ENCODE data around the gene AR.
"Not testable (repeated sequence)": the region's sequence is repeated elsewhere in the genome, so short reads cannot be mapped to it uniquely, and the experiment has no call there.

AR gene

GRCh38 chrX:67651437-67652142 is 107.8 kb downstream of the AR start:
- DNase-seq, result no peak

DNA sequence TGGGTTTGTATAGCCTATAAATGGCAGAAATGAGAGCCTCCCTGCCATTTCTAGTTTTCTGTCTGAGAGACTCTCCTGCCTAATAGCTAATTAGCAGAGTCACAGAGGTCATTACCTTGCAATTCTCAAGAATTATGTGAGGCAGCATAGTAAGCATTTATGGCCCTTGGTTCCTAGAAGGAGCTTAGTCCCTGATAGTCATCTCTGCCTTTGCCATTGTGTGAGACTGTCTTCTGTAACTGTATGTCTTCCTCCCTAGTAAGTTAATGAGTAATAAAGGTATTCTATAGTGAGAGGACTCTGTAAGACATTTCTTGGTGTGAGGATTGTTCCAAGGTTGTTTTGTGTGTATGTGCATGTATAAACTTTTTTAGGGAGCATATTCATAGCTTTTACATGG is 108.7 kb downstream of the AR start:
- DNase-seq, result no peak

DNA sequence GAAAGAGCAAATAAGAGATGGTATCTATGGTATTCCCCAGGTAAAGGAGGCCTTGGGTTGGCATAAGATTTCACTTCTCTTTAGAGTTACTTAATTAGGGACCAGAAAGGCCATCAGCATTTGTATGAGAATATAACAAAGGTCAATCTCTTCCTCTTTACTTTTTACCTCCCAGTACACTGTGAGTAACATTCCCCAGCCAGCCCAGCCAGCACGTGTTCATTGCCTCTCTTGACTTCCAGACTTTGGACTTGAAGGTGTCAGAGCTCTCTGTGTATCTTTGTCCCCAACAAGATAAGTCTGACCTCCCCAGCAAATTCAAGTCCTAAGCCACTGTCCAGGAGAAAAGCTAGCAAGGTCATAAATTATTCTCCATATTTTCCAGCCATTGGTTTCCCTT is 110.5 kb downstream of the AR start:
- DNase-seq, result no peak

GRCh38 chrX:67665583-67665982 is 121.8 kb downstream of the AR start:
- DNase-seq, result no peak

DNA sequence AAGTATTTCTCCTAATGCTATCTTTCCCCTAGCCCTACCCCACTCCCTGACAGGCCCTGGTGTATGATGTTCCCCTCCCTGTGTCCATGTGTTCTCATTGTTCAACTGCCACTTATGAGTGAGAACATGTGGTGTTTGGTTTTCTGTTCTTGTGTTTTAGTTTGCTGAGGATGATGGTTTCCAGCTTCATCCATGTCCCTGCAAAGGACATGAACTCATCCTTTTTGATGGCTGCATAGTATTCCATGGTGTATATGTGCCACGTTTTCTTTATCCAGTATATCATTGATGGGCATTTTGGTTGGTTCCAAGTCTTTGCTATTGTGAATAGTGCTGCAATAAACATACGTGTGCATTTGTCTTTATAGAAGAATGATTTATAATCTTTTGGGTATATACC is 126.9 kb downstream of the AR start:
- DNase-seq, result not testable (repeated sequence)

GRCh38 chrX:67673741-67674274 is 130.0 kb downstream of the AR start:
- DNase-seq, result no peak

- DNase-seq, result no peak
These were observed 130.9 kb downstream of the AR start for GRCh38 chrX:67674741-67675140.

GRCh38 chrX:67684136-67684535 is 140.3 kb downstream of the AR start:
- no peak for DNase-seq

DNA sequence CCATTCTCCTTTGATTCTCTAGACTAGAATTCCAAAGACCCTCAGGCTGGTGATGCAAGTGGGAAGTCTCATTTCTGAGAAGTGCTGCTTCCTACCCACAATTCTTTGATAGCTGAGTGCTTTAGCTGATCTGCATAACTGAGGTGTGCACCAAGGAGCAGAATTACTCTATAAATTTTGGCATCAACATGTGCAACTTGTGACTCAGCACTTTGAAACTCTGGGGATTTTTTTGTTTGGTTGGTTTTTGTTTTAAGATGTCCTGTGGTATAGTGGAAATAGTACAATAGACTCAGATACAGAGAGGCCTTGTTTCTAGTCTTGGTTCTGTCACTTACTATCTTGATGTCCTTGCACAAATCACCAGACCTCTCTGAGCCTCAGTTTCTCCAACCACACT is 148.4 kb downstream of the AR start:
- DNase-seq, result no peak

DNA sequence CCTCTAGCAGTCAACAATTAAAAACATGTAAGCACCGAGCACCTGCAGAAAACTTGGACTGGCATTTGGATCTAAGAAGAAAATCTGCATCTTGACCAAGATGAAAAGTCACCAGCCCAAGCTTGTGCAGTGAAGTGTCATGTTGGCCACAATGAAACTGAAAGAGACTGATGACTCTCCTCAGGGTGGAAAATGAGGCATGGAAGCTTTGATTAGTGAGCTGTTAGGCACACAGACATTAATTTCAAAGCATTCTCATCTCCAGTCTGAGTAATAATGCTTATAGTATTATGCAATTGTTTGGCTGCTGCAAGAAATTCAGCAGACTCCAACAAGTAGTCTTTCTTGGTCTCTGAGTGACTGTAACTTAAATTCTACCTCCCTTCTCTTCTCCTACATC is 150.1 kb downstream of the AR start:
- DNase-seq, result no peak

DNA sequence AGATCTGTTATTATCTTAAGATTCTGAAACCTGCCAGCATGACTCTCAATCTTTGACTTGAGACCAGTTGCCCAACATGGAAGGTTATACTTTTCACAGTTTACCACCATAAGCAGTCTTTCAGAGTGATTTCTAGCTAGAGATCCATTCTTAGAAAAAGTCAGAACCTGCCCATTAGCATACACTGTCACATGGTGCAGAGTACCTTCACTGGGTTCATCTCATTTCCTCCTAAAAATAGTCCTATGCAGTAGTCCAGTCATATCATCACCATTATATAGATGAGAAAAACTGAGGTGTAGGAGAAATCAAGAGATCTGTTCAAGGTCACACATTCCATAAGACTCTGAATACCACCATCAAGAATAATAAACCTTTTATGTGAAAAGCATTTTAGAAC is 153.6 kb downstream of the AR start:
- DNase-seq, result no peak

- DNase-seq, result no peak
These were observed 156.8 kb downstream of the AR start for GRCh38 chrX:67700602-67701001.

DNA sequence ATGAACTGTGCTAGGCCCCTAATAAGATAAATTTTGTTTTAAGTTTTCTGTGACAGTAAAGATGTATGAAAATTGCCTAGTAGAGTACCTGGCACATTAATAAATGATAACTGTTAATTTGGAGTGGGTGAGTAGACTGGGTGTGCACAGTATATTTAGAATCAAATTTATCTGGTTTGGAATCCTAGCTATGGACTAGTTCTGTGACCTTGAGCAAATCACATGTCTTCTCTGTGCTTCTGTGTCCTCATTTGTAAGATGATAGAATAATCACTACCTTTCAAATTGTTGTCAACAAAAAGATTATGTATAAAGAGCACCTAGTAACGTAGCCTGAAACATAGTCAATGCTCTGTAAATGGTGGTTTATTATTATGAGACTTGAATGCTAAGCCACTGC is 170.2 kb downstream of the AR start:
- DNase-seq, result no peak

- DNase-seq, result no peak
These were observed 173.8 kb downstream of the AR start for GRCh38 chrX:67717571-67717970.

DNA sequence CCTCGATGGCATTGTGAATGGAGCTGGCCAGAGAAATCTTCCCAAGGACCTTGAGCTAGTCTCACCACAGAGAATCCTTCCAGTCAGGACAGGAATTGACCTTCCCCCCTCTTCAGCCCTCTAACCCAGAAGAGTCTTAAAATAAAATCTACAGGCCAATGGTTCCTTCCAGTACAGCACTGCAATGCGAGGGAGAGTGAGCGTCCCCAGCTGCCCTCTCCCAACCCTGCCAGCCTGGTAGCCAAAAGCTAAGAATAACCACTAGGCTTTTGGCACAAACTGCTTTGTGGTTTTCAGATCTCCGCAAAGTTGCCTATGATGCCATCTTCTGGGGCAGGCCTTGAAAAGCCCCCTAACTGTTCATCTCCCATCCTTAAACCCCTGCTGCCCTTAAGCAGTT is 175.1 kb downstream of the AR start:
- no peak for DNase-seq

GRCh38 chrX:67720344-67720743 is 176.5 kb downstream of the AR start:
- DNase-seq, result no peak

DNA sequence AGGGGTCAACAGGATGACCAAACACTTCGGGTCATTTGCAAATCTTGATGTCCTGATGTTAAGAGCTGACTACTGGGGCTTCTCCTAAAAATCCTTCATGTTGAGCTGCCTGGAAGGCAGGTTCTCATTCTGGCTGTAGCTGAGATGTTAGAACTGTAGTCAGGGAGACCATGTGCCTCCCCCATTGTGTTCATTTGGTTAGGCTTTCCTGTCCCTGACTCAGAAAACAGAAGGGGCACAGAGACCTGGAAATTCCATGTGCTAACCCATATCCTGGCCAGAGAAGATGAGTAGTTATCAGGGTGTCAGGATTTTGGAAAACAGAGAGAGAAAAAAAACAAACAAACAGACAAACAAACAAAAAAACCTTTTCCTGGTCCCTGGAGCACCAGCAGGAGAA is 177.5 kb downstream of the AR start:
- DNase-seq, result no peak

GRCh38 chrX:67723580-67724351 is 179.9 kb downstream of the AR start:
- no peak for DNase-seq

GRCh38 chrX:67724359-67725110 is 180.7 kb downstream of the AR start:
- no peak for DNase-seq

DNA sequence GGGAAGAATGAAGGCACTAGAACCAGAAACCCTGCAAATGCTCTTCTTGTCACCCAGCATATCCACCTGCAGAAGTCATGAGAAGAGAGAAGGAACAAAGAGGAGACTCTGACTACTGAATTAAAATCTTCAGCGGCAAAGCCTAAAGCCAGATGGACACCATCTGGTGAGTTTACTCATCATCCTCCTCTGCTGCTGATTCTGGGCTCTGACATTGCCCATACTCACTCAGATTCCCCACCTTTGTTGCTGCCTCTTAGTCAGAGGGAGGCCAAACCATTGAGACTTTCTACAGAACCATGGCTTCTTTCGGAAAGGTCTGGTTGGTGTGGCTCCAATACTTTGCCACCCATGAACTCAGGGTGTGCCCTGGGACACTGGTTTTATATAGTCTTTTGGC is 181.7 kb downstream of the AR start:
- DNase-seq, result no peak

- no peak for DNase-seq
These were observed 182.2 kb downstream of the AR start for GRCh38 chrX:67726018-67726417.

DNA sequence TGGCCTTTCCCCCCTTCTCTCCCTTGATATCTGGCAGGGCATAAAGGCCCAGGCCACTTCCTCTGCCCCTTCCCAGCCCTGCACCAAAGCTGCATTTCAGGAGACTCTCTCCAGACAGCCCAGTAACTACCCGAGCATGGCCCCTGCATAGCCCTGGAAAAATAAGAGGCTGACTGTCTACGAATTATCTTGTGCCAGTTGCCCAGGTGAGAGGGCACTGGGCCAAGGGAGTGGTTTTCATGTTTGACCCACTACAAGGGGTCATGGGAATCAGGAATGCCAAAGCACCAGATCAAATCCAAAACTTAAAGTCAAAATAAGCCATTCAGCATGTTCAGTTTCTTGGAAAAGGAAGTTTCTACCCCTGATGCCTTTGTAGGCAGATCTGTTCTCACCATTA is 183.8 kb downstream of the AR start:
- no peak for DNase-seq

DNA sequence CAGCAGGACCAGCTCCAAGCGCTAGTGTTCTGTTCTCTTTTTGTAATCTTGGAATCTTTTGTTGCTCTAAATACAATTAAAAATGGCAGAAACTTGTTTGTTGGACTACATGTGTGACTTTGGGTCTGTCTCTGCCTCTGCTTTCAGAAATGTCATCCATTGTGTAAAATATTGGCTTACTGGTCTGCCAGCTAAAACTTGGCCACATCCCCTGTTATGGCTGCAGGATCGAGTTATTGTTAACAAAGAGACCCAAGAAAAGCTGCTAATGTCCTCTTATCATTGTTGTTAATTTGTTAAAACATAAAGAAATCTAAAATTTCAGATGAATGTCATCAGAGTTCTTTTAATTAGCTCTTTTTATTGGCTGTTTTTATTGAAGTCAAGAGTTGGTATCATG is 186.5 kb downstream of the AR start:
- DNase-seq, result no peak

DNA sequence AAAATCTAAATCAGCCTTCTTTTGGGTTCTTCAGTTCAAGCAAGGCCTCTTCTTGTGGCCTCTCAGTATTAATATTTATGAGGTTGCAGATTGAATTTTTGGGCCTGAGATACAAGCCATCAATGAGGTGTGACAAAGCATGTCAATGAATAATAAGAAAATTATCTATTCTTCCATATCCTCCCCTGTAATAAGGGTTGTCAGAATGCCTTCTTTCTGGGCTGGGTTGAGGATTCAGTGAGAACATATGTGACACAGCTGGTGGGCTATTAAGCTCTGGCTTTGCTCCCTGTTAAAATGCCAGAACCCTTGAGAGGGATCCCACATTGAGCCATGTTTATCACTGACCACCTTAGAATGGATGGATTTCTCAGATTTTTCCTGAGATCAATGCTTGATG is 187.2 kb downstream of the AR start:
- DNase-seq, result no peak
